ENCODE data around the gene RGL1.

Gene RGL1

DNA sequence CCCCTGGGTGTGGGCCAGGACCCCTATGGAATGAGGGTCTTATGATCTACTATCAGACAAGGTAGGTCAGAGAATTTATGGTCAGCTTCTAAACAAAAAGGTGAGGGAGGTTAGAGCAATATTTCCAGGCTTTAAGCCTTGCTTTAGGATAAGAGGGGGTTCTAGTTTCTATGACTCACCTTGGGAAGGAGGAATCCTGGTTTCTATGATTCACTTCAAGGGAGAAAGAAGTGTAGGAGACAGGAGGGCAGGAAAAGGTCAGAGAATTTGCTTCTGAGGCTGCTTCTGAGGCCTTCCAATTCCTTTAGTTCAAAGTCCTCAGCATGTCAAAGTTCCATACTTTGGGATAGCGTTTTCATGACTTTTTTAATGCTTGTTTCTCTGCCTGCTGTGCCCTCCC, 35.2 kb downstream of the RGL1 start:
- no peak for TF ChIP-seq EZH2phosphoT487 (IDR thresholded peaks at IDR 0.05; ENCODE audit: borderline replicate concordance)
- TF ChIP-seq, protein P1, sequence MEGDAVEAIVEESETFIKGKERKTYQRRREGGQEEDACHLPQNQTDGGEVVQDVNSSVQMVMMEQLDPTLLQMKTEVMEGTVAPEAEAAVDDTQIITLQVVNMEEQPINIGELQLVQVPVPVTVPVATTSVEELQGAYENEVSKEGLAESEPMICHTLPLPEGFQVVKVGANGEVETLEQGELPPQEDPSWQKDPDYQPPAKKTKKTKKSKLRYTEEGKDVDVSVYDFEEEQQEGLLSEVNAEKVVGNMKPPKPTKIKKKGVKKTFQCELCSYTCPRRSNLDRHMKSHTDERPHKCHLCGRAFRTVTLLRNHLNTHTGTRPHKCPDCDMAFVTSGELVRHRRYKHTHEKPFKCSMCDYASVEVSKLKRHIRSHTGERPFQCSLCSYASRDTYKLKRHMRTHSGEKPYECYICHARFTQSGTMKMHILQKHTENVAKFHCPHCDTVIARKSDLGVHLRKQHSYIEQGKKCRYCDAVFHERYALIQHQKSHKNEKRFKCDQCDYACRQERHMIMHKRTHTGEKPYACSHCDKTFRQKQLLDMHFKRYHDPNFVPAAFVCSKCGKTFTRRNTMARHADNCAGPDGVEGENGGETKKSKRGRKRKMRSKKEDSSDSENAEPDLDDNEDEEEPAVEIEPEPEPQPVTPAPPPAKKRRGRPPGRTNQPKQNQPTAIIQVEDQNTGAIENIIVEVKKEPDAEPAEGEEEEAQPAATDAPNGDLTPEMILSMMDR (conservative IDR thresholded peaks at IDR 0.05; ENCODE audit: low read length), result no peak
- Histone ChIP-seq H3K36me3 (ENCODE audit: insufficient read depth, low read length) (no peaks in the 10 kb centered on the region), H3K4me2 (ENCODE audit: low read depth, low read length, poor library complexity, severe bottlenecking) (no peak overlapping the region), H3K9ac (ENCODE audit: low read depth, low read length, poor library complexity, severe bottlenecking) (no peak overlapping the region), H3K4me1 (ENCODE audit: insufficient read depth, low read length, poor library complexity, severe bottlenecking) (peaks cover 7% of the 10 kb centered on the region), H4K20me1 (ENCODE audit: insufficient read depth, low read length, poor library complexity, severe bottlenecking) (no peaks in the 10 kb centered on the region), H3K9me2 (replicated peaks; ENCODE audit: low read depth, low read length) (no peaks in the 10 kb centered on the region), H3F3A (ENCODE audit: low read depth) (no peaks in the 10 kb centered on the region), H3K4me3 (ENCODE audit: low read length, poor library complexity, severe bottlenecking) (no peak overlapping the region), H3K9me3 (ENCODE audit: insufficient read depth, low read depth, low read length) (no peaks in the 10 kb centered on the region), H3K79me2 (ENCODE audit: insufficient read depth, low read length) (no peaks in the 10 kb centered on the region), H3K27me3 (ENCODE audit: insufficient read depth, low read length, poor library complexity, severe bottlenecking) (no peaks in the 10 kb centered on the region), H2AFZ (ENCODE audit: low read length) (no peak overlapping the region)

DNA sequence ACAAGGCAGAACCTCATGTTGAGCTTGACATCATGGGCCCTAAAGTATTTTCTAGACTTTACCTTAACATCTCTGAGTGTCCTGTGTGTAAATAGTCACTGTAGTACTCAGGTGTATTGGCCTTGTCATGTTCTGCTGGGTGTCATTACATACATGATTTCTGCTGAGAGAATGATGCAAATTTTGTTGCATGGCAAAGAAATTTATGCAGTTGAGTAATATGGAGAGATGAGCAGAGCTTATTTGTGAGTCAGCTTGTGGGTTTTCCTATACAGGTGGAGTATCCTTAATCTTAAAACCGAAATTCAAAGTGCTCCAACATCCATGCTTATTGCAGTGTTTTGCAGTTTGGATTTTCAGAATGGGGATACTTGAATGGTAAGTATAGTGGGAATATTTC, 36.6 kb downstream of the RGL1 start:
- Histone ChIP-seq H3F3A (ENCODE audit: low read depth) (no peaks in the 10 kb centered on the region), H3K9me3 (ENCODE audit: insufficient read depth, low read depth, low read length) (no peaks in the 10 kb centered on the region), H3K27me3 (ENCODE audit: insufficient read depth, low read length, poor library complexity, severe bottlenecking) (no peaks in the 10 kb centered on the region), H3K4me1 (ENCODE audit: insufficient read depth, low read length, poor library complexity, severe bottlenecking) (peaks cover 7% of the 10 kb centered on the region), H2AFZ (ENCODE audit: low read length) (no peak overlapping the region), H3K4me2 (ENCODE audit: low read depth, low read length, poor library complexity, severe bottlenecking) (no peak overlapping the region), H3K4me3 (ENCODE audit: low read length, poor library complexity, severe bottlenecking) (no peak overlapping the region), H3K36me3 (ENCODE audit: insufficient read depth, low read length) (no peaks in the 10 kb centered on the region), H3K9ac (ENCODE audit: low read depth, low read length, poor library complexity, severe bottlenecking) (no peak overlapping the region), H3K79me2 (ENCODE audit: insufficient read depth, low read length) (no peaks in the 10 kb centered on the region), H3K9me2 (replicated peaks; ENCODE audit: low read depth, low read length) (no peaks in the 10 kb centered on the region), H4K20me1 (ENCODE audit: insufficient read depth, low read length, poor library complexity, severe bottlenecking) (no peaks in the 10 kb centered on the region)
- TF ChIP-seq, protein P1 (conservative IDR thresholded peaks at IDR 0.05; ENCODE audit: low read length), result no peak
- TF ChIP-seq EZH2phosphoT487 (IDR thresholded peaks at IDR 0.05; ENCODE audit: borderline replicate concordance), result no peak

DNA sequence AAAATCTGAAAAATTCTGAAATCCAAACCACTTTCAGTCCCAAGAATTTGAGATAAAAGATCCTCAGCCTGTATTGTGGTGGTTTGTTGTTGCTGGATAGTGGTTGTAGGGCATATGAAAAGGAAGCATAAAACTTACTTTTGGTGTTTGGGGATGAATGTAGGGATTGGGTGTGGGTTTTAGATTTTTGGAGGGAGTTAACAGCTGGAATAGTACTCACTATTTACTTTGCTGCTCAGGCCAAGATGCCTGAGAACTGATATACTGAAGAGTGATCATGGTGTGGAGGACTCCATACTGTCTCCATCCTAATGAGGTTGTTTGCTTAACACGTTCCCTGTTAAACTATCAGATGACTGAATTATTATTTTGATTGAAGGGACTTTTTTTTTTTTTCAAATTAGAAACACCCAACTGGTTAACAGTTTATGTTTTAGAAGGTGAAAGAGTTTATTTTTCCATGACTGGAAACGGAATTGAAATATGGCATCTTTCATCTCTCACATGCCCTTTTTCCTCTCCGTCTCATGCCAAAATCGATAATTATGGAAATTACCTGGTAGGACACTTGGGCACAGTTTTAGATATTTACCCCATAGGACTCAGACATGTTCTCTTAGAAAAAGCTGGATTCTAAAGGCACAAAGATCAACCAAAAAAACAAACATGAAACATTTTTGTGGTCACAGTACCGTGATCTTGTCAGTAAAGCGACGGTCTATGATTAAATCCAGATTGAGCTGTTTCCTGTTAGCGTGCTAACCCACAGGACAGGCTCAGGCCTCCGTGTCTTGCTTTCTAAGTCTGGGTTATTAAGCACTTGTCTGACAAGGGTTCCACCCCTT, 37.3 kb downstream of the RGL1 start:
- Histone ChIP-seq H3K79me2 (ENCODE audit: insufficient read depth, low read length) (no peaks in the 10 kb centered on the region), H3K4me1 (ENCODE audit: insufficient read depth, low read length, poor library complexity, severe bottlenecking) (peaks cover 7% of the 10 kb centered on the region), H3K4me3 (ENCODE audit: low read length, poor library complexity, severe bottlenecking) (no peak overlapping the region), H3K9ac (ENCODE audit: low read depth, low read length, poor library complexity, severe bottlenecking) (no peak overlapping the region), H3K27me3 (ENCODE audit: insufficient read depth, low read length, poor library complexity, severe bottlenecking) (no peaks in the 10 kb centered on the region), H2AFZ (ENCODE audit: low read length) (no peak overlapping the region), H3K4me2 (ENCODE audit: low read depth, low read length, poor library complexity, severe bottlenecking) (peak overlapping the region; percentile 47), H3F3A (ENCODE audit: low read depth) (no peaks in the 10 kb centered on the region), H3K36me3 (ENCODE audit: insufficient read depth, low read length) (no peaks in the 10 kb centered on the region), H4K20me1 (ENCODE audit: insufficient read depth, low read length, poor library complexity, severe bottlenecking) (no peaks in the 10 kb centered on the region), H3K9me2 (replicated peaks; ENCODE audit: low read depth, low read length) (no peaks in the 10 kb centered on the region), H3K9me3 (ENCODE audit: insufficient read depth, low read depth, low read length) (no peaks in the 10 kb centered on the region)
- TF ChIP-seq EZH2phosphoT487 (IDR thresholded peaks at IDR 0.05; ENCODE audit: borderline replicate concordance), result no peak
- TF ChIP-seq, protein P1 (conservative IDR thresholded peaks at IDR 0.05; ENCODE audit: low read length), result no peak
